Liver (tissue), 3 donors: Measurements from ENCODE around the gene CAMK1D.

ENCODE experiments used
- CTCF ChIP-seq: fragments of 150-350 bp; IDR thresholded peaks from 2 replicates; pipeline ENCODE4 v1.5.1; 2017; ENCODE audit warnings: improper control_type of control experiment, low read depth, low read length; ENCODE audit not compliant: missing input control
- RXRA ChIP-seq, 2 donors: IDR thresholded peaks; 2 replicates each; pipeline ENCODE4 v1.6.1; 2017 to 2018; ENCODE audit warnings: antibody characterized with exemption in 2 of 2, mild to moderate bottlenecking in 1 of 2
- YY1 ChIP-seq: IDR thresholded peaks from 2 replicates; pipeline ENCODE4 v1.6.1; 2016; ENCODE audit warnings: antibody characterized with exemption, mild to moderate bottlenecking
- donor health status: healthy.
- donor health status: healthy.

GRCh38 chr10:12629767-12630165 is 280.4 kb downstream of the CAMK1D start:
- TF ChIP-seq RXRA (IDR thresholded peaks at IDR 0.05), result no peak
- no peak for TF ChIP-seq YY1
- no peak for TF ChIP-seq CTCF
